NOMO-1 treated with DMSO at 0.1 percent for 48 hours (cell line): Measurements from ENCODE around the gene SMG6.

Experiments
- DNase-seq: peaks from one replicate; lab custom pipeline; 2025; ENCODE audit not compliant: unreplicated experiment; lab: John Stamatoyannopoulos, UW

Gene SMG6

DNA sequence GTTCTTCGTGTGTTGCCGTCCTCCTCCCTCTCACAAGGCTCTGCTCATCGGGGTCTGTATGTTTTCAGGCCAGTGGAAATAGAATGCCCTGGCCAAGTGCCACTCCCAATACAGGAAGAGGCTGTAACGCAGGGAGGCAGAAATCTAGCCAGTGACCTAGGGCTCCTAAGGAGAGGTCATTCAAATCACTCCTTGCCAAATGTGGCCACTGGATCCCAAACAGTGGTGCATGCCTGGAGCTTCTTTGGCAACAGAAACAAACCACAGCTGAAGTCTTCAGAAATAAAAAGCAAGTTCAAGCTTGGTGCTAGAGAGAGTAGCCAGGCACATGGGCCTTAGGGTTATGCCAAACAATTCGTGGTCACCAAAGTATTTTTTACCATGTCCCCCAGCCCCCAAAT is 66.1 kb downstream of the SMG6 start:
- DNase-seq, result no peak

DNA sequence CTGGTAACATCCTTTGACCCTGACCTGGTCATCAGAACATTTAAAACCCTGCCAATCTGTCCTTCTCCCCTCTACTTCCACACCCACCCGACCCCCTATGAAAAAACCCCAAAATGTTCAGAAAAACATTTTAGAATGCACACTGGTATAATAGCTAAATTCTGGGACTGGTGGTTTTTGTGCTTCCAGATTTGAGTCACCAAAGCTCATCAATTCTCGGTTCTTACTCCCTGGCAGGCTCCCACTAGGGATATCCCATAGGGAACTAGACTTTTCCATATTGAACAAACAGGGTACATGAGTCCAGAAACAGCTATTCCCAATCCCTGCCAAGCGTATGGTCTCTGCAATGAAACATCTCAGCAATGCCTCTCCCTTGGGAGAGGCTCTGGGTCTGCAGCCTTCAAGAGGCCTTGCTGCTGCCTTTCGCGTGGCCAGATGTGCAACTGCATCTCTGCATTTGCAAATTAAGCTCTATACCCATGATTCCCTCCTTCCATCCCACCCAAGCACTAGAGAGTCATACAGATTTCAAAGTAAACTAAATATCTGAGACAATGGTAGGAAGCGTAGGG is 67.7 kb downstream of the SMG6 start:
- DNase-seq, result no peak

GRCh38 chr17:2235265-2235664 is 68.3 kb downstream of the SMG6 start:
- no peak for DNase-seq

GRCh38 chr17:2233441-2233947 is 70.1 kb downstream of the SMG6 start:
- DNase-seq, result no peak

- no peak for DNase-seq
Measured at GRCh38 chr17:2232244-2232638, 71.3 kb downstream of the SMG6 start.

GRCh38 chr17:2230877-2231276 is 72.7 kb downstream of the SMG6 start:
- DNase-seq, result no peak

- DNase-seq, result no peak
Measured at GRCh38 chr17:2227025-2227699, 76.4 kb downstream of the SMG6 start.

DNA sequence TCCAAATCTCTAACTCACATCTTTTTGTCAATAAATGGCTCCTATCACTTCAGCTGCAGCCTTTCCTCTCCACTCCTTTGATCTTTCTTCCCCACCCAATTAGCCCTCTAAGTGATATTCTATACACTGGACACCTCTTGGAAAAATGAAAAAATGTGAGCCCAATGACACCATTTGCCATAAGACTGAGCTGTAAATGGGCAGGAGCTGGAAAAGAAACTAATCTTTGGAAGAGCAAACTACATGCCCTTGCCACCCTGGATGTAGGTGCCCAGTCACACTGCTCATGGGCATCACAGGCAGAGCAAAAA is 80.0 kb downstream of the SMG6 start:
- no peak for DNase-seq

GRCh38 chr17:2222901-2223616 is 80.5 kb downstream of the SMG6 start:
- no peak for DNase-seq

- DNase-seq, result no peak
Measured at GRCh38 chr17:2222301-2222700, 81.3 kb downstream of the SMG6 start.

GRCh38 chr17:2218426-2218825 is 85.2 kb downstream of the SMG6 start:
- no peak for DNase-seq

DNA sequence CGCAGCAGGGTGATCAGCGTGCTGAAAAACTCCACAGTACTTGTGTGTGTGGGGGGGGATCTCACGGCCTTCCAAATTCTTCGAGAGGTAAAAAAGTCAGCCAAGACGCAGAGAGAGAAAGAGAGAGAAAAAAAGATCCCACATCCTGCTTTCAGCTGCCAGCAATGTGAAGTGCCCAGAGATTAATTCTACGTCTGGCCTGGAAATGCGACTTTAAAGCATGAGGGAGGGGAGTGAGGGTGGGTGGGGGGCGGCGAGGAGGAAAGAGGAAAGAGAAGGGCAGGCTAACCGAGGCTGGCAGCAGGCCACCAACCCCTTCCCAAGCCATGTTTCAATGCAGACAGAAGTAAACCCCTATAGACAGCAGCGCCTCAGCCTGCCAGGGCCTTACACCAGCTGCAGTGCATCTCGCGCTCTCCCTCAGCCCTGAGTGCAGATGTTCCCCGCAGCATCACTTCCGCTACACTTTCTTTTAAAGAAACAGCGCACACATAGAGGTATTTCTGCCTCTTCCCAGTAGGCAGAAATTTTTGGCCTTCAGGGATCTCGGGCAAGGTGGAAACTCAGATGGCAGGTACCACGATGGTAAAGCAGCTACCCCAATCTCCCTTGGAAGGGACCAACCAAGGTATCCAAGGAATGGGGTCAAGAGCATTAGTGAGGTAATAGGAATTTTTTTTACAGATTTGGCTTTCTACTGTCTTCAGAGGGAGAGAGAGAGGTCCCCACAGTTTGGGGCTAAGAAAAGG is 87.8 kb downstream of the SMG6 start:
- DNase-seq, result no peak

DNA sequence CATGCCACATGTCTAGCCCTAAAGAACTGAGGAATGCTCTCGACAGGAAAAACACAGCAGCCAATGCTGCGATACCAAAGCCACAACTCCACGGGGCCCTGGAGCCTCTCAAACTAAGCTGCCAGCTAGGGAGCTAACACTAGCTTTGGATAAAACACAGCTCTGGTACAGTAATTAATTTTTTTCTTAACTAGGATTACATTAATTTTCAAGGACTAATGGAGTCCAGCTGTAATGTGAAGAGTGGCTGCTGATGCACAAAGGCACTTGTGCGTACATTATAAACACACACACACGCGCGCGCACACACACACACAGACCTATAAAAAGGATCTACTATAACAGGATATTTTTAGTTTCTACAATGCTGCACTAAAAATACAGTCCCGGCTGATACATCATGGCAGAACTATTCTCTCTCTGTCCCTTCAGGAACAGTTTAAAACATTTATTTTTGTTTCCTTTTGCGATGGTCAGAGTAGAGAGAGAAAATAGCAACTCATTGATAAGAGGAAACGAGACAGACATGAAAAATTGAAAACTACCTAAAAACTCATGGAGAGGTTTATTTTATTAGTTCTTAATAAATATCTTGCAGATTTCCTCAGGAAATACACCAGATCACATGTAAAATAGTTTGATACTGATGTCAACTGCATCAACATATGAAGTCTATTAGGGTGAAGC is 88.5 kb downstream of the SMG6 start:
- DNase-seq, result no peak

- no peak for DNase-seq
Measured at GRCh38 chr17:2214047-2214928, 89.3 kb downstream of the SMG6 start.

- DNase-seq, result no peak
Measured at GRCh38 chr17:2213291-2213960, 90.2 kb downstream of the SMG6 start.

GRCh38 chr17:2212400-2212981 is 91.1 kb downstream of the SMG6 start:
- no peak for DNase-seq

- DNase-seq, result no peak
Measured at GRCh38 chr17:2211661-2212399, 91.8 kb downstream of the SMG6 start.

- DNase-seq, result no peak
Measured at GRCh38 chr17:2210726-2211125, 92.9 kb downstream of the SMG6 start.
